ENCODE results near the gene PSMD5.

The PSMD5 gene

DNA sequence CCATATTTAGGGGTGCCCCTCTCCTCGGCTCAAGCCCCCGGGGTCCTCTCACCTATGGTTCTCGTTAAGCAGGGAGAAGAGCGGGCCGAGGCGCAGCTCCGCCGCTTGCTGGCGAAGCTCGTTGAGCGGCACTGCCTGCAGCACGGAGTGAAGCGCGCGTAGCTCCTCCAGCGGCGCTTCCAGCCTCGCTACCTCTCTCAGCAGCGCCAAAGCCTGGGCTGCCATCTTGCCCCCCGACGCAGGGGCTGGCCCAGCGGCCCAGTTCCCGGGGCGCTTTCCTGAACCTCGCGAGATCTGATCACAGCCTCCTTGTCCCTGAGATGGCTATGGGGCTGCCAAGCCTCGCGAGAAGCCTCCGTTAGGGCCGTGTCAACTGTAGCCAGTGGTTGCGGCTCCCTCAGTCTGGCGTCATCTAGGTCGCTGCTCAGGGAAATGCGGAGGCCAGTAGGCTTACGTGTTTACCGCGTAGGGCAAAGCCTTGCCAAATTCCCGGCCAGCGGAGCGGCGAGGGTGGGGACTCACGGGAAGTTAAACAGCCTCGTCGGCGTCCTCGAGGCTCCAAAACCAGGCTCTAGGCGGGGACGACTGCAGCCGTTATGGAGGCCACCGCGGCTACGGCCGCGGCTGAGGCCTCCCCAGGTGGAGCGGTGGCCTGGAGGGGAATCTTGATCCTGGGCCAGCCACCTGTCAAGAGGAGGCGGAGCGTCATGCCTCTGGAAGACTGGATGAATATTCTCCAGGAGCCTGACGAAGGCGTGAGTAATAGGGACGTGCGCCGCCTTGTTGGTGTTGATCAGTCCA is at the start of gene PSMD5:
Gene PSMD5 (minus strand): TSS at position 238 of the 801 bp plus-strand sequence. CDS start 13 bp downstream, at position 225.
- no peaks in the 10 kb centered on the region for H3K27me3 Mint-ChIP-seq
- peaks cover 87% of the 10 kb centered on the region for H3K4me1 Mint-ChIP-seq (ENCODE audit: low read depth)
- H3K4me3 Mint-ChIP-seq = peak within 1 kb of the TSS; percentile 97
- H3K9me3 Mint-ChIP-seq = no peaks in the 10 kb centered on the region
- H3K27ac Mint-ChIP-seq = peak within 1 kb of the TSS; percentile 95
- peaks cover 41% of the 10 kb centered on the region for H3K36me3 Mint-ChIP-seq (ENCODE audit: low read depth)

DNA sequence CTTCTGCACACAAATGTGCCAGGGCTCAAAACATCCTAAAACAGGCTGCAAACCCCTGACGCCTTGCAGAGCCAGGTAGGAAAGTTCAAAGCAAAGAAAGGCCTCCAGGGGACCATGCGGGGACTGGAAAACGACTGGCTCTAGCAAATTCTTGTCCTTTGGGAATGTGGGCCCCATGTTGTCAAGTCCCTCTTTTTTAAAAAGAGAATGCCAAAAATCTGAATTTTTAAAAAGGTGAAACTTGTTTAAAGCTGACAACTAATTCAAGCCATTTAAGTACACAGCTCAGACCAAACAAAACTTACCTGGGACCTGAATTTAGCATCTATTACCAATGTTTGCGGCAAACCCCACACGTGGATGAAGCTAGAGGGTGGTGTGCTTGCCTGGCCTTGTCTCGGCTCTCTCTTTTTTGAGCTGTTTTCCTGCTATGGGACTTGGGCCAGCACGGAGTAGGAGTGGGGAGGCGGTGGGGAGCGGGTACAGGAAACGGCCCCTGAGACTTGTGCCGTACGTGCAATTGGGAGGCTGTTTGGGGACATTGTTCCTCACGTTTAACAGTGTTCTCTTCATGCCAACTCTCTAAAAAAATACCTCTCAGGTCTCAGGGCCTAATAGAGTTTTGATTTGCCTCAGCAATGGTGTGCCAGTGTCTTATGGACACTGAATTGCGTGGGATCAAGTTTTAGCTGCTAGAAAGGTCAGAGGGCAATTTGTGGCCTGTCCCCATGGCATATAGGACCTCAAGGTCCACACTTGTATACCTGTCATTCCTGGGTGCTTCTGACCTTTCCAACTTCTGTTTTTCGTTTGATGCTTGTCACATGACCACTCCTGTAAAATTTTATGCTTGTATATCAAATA is 49.4 kb upstream of the PSMD5 start:
- H3K4me1 Mint-ChIP-seq (ENCODE audit: low read depth) = peaks cover 87% of the 10 kb centered on the region
- H3K27me3 Mint-ChIP-seq = no peaks in the 10 kb centered on the region
- H3K4me3 Mint-ChIP-seq = peak overlapping the region; percentile 78
- peak overlapping the region; percentile 99 for H3K27ac Mint-ChIP-seq
- H3K9me3 Mint-ChIP-seq = no peaks in the 10 kb centered on the region
- H3K36me3 Mint-ChIP-seq (ENCODE audit: low read depth) = peaks cover 15% of the 10 kb centered on the region

DNA sequence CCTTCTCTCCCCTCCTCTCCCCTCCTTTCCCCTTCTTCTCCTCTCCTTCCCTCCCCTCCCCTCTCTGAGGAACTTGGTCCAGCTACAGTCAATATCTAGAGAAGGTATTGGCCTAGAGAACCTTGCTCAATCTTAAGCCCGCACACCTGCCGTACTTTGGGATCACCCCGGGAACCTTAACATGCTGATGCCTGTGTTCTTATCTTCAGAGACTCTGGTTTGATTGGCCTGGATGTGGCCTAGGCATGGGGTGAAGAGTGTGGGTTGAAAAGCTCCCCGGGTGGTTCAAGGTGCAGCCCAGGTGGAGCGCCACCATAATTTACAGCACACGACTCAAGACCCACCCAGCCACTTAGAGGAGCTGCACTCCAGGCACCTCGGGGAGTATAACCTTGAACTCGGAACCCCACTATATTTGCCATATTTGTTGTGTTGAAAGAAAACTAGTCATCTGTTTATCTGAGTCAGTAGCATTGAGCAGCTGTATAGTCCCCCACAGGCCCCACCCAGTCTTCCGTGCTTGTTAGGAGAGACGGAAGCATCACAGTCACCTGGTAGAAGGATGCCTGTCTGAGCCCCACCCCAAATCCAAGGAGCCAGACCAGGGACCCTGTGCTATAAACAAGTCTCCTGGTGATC is 48.6 kb upstream of the PSMD5 start:
- H3K9me3 Mint-ChIP-seq = no peaks in the 10 kb centered on the region
- peaks cover 9% of the 10 kb centered on the region for H3K36me3 Mint-ChIP-seq (ENCODE audit: low read depth)
- peaks cover 87% of the 10 kb centered on the region for H3K4me1 Mint-ChIP-seq (ENCODE audit: low read depth)
- H3K27me3 Mint-ChIP-seq = no peaks in the 10 kb centered on the region
- peak overlapping the region; percentile 78 for H3K4me3 Mint-ChIP-seq
- peak overlapping the region; percentile 99 for H3K27ac Mint-ChIP-seq

DNA sequence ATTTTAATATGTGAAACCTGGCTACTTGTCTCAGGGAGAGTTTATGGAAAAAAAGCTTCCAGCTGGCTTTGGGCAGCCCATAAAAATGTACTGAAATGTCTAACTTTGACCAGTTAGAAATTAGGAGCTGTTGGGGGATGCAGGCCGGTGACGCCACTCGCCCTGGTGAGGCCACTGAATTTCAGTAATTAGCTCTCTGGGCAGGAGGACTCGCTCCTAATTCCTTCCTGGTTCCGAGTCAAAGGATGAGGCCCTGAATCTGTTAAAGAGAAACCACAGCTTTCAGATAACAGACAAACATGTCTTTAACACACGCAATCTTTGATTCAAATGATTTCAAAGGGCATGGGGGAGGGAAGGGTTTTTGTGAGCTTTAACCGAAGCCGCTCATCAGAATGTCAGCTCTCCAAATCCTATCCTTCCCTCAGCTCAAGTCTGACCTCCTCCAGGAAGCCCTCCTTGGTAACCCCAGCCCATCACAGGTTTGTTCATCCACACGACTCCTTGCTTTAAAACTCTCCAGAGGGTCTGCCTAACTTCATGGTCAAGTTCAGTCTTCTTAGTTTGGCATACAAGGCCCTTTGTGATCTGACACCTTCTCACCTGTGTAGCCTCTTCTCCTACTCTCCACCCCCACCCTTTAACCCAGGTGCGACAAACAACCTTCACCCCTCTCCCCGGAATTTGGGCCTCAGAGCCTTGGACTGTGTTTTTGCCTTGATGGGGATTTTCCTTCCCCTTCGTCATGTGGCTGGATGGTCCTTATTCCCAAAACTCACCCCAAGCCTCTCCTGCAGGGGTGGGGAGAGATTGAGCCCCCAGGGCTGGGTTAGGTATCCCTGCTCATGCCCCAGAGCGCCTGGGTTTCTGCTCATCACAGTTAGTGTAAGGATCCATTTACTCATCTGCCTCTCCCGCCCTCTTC is 47.9 kb upstream of the PSMD5 start:
- Mint-ChIP-seq H3K27ac (peak overlapping the region; percentile 99), H3K9me3 (no peaks in the 10 kb centered on the region), H3K36me3 (ENCODE audit: low read depth) (peaks cover 9% of the 10 kb centered on the region), H3K27me3 (no peaks in the 10 kb centered on the region), H3K4me3 (peak overlapping the region; percentile 78), H3K4me1 (ENCODE audit: low read depth) (peaks cover 87% of the 10 kb centered on the region)

DNA sequence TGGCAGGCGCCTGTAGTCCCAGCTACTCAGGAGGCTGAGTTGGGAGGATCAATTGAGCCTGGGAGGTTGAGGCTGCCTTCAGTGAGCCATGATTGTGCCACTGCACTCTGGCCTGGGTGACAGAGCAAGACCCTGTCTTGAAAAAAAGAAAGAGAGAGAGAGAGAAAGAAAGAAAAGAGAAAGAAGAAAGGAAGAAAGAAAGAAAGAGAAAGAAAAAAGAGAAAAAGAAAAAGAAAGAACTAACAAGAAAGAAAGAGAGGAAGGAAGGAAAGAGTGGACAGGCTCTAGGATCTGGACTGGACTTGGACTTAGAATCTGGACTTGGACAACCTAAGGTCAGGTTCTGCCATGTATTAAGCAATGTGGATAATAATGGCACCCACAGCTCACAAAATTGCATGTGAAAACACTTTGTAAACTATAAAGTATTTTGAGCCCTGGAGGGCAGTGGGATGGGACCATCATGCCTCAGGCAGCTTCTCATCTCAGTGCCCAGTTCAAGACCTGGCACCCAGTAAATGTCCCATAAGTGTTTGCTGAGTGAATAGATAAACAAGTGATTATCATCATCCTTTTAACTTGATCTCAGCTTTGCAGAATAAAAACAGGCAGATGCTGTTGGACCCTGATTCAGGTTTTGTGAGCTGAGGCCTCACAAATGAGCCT is 47.0 kb upstream of the PSMD5 start:
- Mint-ChIP-seq H3K36me3 (ENCODE audit: low read depth) (peaks cover 9% of the 10 kb centered on the region), H3K27ac (peak overlapping the region; percentile 99), H3K4me1 (ENCODE audit: low read depth) (peaks cover 81% of the 10 kb centered on the region), H3K9me3 (no peaks in the 10 kb centered on the region), H3K27me3 (no peaks in the 10 kb centered on the region), H3K4me3 (peak overlapping the region; percentile 78)

DNA sequence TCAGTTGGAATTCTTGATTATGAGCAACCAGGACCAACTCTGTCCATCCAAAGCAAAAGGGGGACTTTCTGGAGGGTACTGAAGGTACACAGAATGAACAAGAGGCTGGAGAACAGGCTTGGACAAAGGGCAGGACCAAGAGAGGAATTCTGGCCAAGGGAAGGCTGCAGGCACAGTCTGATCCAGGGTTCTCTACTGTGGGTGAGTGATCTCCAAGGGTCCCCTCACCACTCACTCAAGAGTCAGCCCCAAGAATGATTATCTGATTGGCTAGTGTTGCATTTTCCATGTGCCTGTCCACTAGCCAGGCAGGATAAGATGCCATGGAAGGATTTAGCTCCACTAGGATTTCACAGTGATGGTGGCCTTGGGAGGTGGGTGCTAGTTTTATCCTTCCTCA is 45.9 kb upstream of the PSMD5 start:
- peaks cover 9% of the 10 kb centered on the region for H3K36me3 Mint-ChIP-seq (ENCODE audit: low read depth)
- H3K4me1 Mint-ChIP-seq (ENCODE audit: low read depth) = peaks cover 75% of the 10 kb centered on the region
- H3K27me3 Mint-ChIP-seq = no peaks in the 10 kb centered on the region
- H3K9me3 Mint-ChIP-seq = no peaks in the 10 kb centered on the region
- H3K27ac Mint-ChIP-seq = peak overlapping the region; percentile 99
- H3K4me3 Mint-ChIP-seq = no peak overlapping the region

DNA sequence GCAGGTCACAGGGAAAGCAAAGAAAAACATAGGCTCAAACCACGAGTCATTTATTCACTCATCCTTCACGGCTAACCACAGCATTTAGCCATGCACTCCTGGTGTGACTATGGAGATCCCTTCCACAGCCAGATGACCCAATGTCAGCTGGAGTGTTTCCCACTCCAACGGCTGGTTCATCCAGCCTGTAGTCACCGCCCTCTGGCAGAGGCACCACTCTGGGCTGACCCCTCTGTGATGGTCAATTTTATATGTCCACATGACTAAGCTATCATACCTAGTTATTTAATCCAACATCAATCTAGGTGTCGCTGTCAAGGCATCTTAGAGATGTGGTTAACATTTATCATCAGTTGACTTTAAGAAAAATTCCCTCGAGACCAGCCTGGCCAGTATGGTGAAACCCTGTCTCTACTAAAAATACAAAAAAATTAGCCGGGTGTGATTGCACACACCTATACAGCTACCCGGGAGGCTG is 43.8 kb upstream of the PSMD5 start:
- peaks cover 71% of the 10 kb centered on the region for H3K4me1 Mint-ChIP-seq (ENCODE audit: low read depth)
- H3K27me3 Mint-ChIP-seq = no peaks in the 10 kb centered on the region
- H3K27ac Mint-ChIP-seq = no peak overlapping the region
- H3K36me3 Mint-ChIP-seq (ENCODE audit: low read depth) = peaks cover 5% of the 10 kb centered on the region
- H3K4me3 Mint-ChIP-seq = no peak overlapping the region
- H3K9me3 Mint-ChIP-seq = no peaks in the 10 kb centered on the region

DNA sequence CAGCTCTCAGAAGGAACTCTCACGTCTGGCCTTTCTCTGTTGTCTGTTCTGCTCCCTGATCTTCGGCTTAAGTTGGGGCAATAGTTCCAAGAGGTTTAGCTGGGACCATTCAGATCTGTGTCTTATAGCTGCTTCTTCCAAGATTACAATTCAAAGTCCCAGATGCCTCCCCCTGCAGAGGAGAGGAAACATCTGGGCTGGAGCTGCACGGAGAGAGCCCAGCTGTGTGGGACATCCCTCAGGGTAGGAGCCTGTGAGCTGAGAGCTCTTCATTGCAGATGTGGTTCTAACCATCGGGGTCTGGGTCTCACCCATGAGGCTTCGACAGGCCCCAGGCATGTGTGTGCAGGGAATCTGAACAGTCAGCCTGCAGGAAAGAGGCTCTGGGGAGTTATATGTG is 43.2 kb upstream of the PSMD5 start:
- Mint-ChIP-seq H3K9me3 (no peaks in the 10 kb centered on the region), H3K36me3 (ENCODE audit: low read depth) (peaks cover 5% of the 10 kb centered on the region), H3K4me3 (no peak overlapping the region), H3K27me3 (no peaks in the 10 kb centered on the region), H3K27ac (peak overlapping the region; percentile 52), H3K4me1 (ENCODE audit: low read depth) (peaks cover 71% of the 10 kb centered on the region)

DNA sequence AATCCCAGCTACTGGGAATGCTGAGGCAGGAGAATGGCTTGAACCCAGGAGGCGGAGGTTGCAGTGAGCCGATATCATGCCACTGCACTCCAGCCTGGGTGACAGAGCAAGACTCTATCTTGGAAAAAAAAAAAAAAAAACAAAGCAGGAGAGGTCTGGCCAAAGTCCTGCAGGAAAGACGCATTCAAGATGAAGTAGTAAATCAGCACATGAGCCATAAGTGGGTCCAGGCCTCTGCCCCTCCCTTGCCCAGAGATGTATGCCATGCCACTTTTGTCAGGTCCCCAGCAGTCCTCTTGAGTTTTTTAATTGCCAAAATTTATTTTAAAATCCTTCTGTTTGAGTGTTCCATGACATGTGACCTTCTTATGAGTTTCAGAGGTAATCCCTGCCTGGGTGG is 42.7 kb upstream of the PSMD5 start:
- no peak overlapping the region for H3K4me3 Mint-ChIP-seq
- no peaks in the 10 kb centered on the region for H3K9me3 Mint-ChIP-seq
- peaks cover 5% of the 10 kb centered on the region for H3K36me3 Mint-ChIP-seq (ENCODE audit: low read depth)
- H3K27me3 Mint-ChIP-seq = no peaks in the 10 kb centered on the region
- H3K27ac Mint-ChIP-seq = peak overlapping the region; percentile 52
- H3K4me1 Mint-ChIP-seq (ENCODE audit: low read depth) = peaks cover 71% of the 10 kb centered on the region

DNA sequence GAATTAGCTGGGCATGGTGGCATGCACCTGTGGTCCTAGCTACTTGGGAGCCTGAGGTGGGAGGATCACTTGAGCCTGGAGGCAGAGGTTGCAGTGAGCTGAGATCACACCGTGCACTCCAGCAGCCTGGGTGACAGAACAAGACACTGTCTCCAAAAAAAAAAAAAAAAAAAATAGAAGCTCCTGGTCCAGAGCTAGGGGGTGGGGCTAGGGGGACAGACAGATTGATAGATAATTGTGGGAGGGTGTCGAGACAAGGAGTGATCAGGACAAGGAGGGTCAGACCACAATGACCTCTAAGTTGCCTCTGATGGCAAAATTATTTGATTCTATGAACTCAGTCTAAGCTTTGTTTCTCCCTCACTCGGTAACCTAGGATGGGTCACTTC is 40.9 kb upstream of the PSMD5 start:
- no peaks in the 10 kb centered on the region for H3K27me3 Mint-ChIP-seq
- H3K27ac Mint-ChIP-seq = peak overlapping the region; percentile 40
- no peak overlapping the region for H3K4me3 Mint-ChIP-seq
- H3K4me1 Mint-ChIP-seq (ENCODE audit: low read depth) = peaks cover 71% of the 10 kb centered on the region
- no peaks in the 10 kb centered on the region for H3K9me3 Mint-ChIP-seq
- H3K36me3 Mint-ChIP-seq (ENCODE audit: low read depth) = peaks cover 4% of the 10 kb centered on the region

DNA sequence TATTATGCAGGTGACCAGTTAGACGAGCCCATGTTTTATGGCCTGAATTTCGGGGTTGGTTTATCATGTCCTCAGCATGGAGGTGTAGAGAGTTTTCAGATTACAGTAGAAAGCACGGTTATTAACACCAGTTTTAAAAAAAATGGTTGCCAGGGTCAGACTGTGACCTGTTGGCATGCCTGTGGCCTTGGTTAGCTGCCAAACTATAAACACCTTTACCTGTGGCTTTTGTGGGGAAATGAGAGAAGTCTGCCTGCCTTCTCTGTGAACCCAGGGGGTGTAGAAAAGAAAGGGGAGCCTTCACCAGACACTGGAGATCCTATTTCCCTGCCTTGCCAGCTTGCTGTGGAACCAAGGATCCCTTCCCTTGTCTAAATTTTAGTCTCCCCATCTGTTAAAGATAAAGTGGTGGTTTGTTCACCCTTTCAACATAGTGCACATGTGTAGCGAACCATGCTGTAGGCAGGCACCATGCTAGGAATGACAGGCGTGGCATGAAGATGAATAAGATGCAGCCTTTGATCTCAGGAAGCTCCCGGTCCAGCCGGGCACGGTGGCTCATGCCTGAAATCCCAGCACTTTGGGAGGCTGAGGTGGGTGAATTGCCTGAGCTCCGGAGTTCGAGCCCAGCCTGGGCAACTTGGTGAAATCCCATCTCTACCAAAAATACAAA is 40.3 kb upstream of the PSMD5 start:
- Mint-ChIP-seq H3K36me3 (ENCODE audit: low read depth) (no peaks in the 10 kb centered on the region), H3K4me1 (ENCODE audit: low read depth) (peaks cover 72% of the 10 kb centered on the region), H3K27me3 (no peaks in the 10 kb centered on the region), H3K9me3 (no peaks in the 10 kb centered on the region), H3K27ac (peak overlapping the region; percentile 40), H3K4me3 (no peak overlapping the region)

DNA sequence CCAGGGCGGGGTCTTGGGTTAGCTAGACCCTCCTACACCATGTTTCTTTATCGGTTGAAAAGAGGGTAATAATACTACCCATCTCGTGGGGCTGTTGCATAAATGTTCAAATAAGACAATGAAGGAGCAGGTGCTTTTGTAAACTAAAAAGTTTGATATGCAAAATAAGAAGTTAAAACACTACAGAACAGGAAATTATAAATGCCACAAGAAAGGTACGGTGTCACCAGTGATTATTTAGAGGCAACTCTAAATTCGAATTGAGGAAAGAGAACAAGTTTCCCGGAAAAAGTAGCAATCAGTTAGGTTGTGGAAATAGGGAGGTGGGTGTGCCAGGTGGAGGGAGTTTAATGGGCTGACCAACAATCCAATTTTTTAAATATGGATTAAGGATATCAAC is 36.7 kb upstream of the PSMD5 start:
- H3K9me3 Mint-ChIP-seq = no peaks in the 10 kb centered on the region
- peak overlapping the region; percentile 95 for H3K27ac Mint-ChIP-seq
- no peaks in the 10 kb centered on the region for H3K27me3 Mint-ChIP-seq
- H3K4me1 Mint-ChIP-seq (ENCODE audit: low read depth) = peaks cover 77% of the 10 kb centered on the region
- peak overlapping the region; percentile 91 for H3K4me3 Mint-ChIP-seq
- peaks cover 23% of the 10 kb centered on the region for H3K36me3 Mint-ChIP-seq (ENCODE audit: low read depth)

All from stimulated activated naive CD8-positive, alpha-beta T cell treated with anti-CD3 and anti-CD28 coated beads, Interleukin-15, Interleukin-2, amounts not matched to agents 100 ng/mL and 50 ng/mL, for 24 hours (primary cell).